Parathyroid adenoma (tissue), 2 donors: ENCODE data around the gene EPAS1.

Experiments used
- H2AFZ ChIP-seq: fragments of 300-600 bp; sonication (generic); one replicate; pipeline ENCODE4 v1.7.0; 2017; ENCODE audit warnings: antibody characterized with exemption, mild to moderate bottlenecking
- H3K27ac ChIP-seq: fragments of 300-600 bp; sonication (generic); one replicate; pipeline ENCODE4 v1.7.0; 2017
- H3K27me3 ChIP-seq: fragments of 300-600 bp; sonication (generic); one replicate; pipeline ENCODE4 v1.7.0; 2017; ENCODE audit warnings: low read length; ENCODE audit not compliant: control insufficient read depth, insufficient read depth
- H3K36me3 ChIP-seq: fragments of 300-600 bp; sonication (generic); one replicate; pipeline ENCODE4 v1.7.0; 2017; ENCODE audit warnings: low read length; ENCODE audit not compliant: control insufficient read depth, insufficient read depth
- H3K4me1 ChIP-seq: fragments of 300-600 bp; sonication (generic); one replicate; pipeline ENCODE4 v1.7.0; 2017; ENCODE audit warnings: control low read depth
- H3K4me2 ChIP-seq: fragments of 300-600 bp; sonication (generic); one replicate; pipeline ENCODE4 v1.7.0; 2017; ENCODE audit warnings: low read length
- H3K4me3 ChIP-seq: fragments of 300-600 bp; sonication (generic); one replicate; pipeline ENCODE4 v1.7.0; 2017; ENCODE audit warnings: low read depth, low read length
- H3K79me2 ChIP-seq: fragments of 300-600 bp; sonication (generic); one replicate; pipeline ENCODE4 v1.7.0; 2017; ENCODE audit warnings: control low read depth
- H3K9ac ChIP-seq: fragments of 300-600 bp; sonication (generic); one replicate; pipeline ENCODE4 v1.7.0; 2017; ENCODE audit warnings: mild to moderate bottlenecking
- H3K9me3 ChIP-seq: fragments of 300-600 bp; sonication (generic); one replicate; pipeline ENCODE4 v1.7.0; 2017; ENCODE audit warnings: low read length; ENCODE audit not compliant: control insufficient read depth
- TF ChIP-seq, protein P1 (sequence below): fragments of 300-600 bp; sonication (generic); IDR thresholded peaks from one replicate; pipeline ENCODE4 v1.7.0; 2017; ENCODE audit warnings: antibody characterized with exemption, mild to moderate bottlenecking
- donor health status: primary hyperparathyroidism.

Gene EPAS1

DNA sequence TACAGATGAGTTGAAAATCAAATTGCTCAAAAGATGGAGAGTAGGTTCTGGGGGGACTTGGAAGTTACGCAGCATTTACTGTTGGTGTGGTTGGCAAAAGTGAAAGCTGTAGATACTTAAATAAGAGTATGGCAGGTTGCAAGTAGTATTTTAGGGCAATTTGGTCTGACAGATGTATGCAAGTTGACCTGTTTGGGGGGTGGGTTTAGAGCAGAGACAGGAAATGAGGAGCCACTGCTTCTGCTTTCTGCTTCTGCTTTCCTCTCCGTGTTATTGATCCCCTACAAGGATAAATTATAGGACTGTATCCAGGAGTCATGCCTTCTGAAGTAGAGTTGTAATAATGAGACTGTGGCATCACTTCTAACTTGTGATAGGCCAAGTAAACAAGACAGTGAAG lies 71.2 kb downstream of the EPAS1 start:
- TF ChIP-seq, protein P1, sequence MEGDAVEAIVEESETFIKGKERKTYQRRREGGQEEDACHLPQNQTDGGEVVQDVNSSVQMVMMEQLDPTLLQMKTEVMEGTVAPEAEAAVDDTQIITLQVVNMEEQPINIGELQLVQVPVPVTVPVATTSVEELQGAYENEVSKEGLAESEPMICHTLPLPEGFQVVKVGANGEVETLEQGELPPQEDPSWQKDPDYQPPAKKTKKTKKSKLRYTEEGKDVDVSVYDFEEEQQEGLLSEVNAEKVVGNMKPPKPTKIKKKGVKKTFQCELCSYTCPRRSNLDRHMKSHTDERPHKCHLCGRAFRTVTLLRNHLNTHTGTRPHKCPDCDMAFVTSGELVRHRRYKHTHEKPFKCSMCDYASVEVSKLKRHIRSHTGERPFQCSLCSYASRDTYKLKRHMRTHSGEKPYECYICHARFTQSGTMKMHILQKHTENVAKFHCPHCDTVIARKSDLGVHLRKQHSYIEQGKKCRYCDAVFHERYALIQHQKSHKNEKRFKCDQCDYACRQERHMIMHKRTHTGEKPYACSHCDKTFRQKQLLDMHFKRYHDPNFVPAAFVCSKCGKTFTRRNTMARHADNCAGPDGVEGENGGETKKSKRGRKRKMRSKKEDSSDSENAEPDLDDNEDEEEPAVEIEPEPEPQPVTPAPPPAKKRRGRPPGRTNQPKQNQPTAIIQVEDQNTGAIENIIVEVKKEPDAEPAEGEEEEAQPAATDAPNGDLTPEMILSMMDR: no peak
- Histone ChIP-seq H3K4me3 (no peak overlapping the region), H3K4me2 (no peak overlapping the region), H3K4me1 (no peaks in the 10 kb centered on the region), H2AFZ (no peak overlapping the region), H3K9me3 (no peaks in the 10 kb centered on the region), H3K79me2 (peaks cover 8% of the 10 kb centered on the region), H3K9ac (no peak overlapping the region), H3K27me3 (no peaks in the 10 kb centered on the region), H3K27ac (no peak overlapping the region), H3K36me3 (peaks cover 3% of the 10 kb centered on the region)

DNA sequence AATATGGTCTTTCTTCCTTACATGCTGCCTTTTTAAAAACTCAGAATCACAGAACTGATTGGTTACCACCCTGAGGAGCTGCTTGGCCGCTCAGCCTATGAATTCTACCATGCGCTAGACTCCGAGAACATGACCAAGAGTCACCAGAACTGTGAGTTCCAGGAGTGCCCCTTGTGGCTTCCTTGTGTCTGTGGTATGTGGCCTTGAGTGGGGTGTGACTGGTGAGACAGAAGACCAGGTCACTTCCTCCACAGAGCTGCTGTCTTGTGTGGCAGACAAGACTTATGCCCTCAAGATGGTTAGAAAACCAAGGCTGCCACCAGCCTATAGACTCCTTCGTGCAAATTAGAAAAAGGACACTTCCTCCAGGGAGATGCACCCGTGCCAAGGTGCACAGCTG lies 72.6 kb downstream of the EPAS1 start:
- TF ChIP-seq, protein P1: no peak
- Histone ChIP-seq H3K9me3 (no peaks in the 10 kb centered on the region), H3K27me3 (no peaks in the 10 kb centered on the region), H3K4me1 (no peaks in the 10 kb centered on the region), H3K79me2 (peaks cover 8% of the 10 kb centered on the region), H3K4me3 (no peak overlapping the region), H3K36me3 (peaks cover 3% of the 10 kb centered on the region), H3K9ac (no peak overlapping the region), H3K27ac (no peak overlapping the region), H2AFZ (no peak overlapping the region), H3K4me2 (no peak overlapping the region)

DNA sequence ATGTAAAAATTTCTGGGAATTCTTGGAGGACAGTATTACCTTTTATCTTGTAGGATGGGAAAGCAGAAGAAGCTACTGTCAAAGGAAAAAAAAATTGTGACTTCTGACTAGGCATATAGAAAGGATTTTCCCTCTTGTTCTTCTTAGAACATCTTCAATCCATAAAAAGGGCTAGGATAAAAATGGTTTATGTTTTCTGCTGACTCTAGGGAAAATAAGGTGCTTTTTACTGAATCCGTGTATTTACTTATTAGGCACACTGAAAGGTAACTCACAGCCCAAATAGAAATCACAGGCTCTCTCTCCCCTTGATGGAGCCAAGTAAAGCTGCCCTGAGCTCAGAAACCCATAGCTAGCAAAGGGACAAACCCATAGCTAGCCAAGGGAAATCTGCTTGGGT lies 74.6 kb downstream of the EPAS1 start:
- peaks cover 3% of the 10 kb centered on the region for H3K36me3 ChIP-seq
- H3K4me1 ChIP-seq: no peaks in the 10 kb centered on the region
- H3K79me2 ChIP-seq: peaks cover 5% of the 10 kb centered on the region
- TF ChIP-seq, protein P1: no peak
- H3K27ac ChIP-seq: no peak overlapping the region
- no peaks in the 10 kb centered on the region for H3K9me3 ChIP-seq
- H3K27me3 ChIP-seq: no peaks in the 10 kb centered on the region
- H3K4me2 ChIP-seq: no peak overlapping the region
- no peak overlapping the region for H3K4me3 ChIP-seq
- no peak overlapping the region for H2AFZ ChIP-seq
- no peak overlapping the region for H3K9ac ChIP-seq

DNA sequence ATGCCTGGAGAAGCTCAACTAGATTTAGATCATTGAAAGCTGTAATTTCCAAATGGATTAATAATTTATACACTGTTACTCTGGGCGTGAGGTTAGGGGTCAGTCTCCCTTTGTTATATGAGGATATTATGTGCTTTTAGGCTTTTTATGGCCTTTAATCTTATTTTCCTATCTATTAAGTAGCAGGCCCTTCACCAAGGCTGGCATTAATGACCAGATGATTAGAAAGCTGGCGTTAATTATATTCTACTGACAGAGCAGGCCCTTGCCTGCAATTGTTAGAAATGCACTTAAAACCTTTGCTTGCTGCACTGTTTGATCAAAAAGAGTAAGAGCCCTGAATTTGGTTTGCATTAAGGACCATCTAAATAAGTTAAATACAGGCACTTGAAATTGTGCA lies 75.3 kb downstream of the EPAS1 start:
- TF ChIP-seq, protein P1: no peak
- Histone ChIP-seq H3K27me3 (no peaks in the 10 kb centered on the region), H3K27ac (no peak overlapping the region), H2AFZ (no peak overlapping the region), H3K4me1 (no peaks in the 10 kb centered on the region), H3K36me3 (peaks cover 3% of the 10 kb centered on the region), H3K9ac (no peak overlapping the region), H3K4me2 (no peak overlapping the region), H3K79me2 (peaks cover 5% of the 10 kb centered on the region), H3K4me3 (no peak overlapping the region), H3K9me3 (no peaks in the 10 kb centered on the region)

DNA sequence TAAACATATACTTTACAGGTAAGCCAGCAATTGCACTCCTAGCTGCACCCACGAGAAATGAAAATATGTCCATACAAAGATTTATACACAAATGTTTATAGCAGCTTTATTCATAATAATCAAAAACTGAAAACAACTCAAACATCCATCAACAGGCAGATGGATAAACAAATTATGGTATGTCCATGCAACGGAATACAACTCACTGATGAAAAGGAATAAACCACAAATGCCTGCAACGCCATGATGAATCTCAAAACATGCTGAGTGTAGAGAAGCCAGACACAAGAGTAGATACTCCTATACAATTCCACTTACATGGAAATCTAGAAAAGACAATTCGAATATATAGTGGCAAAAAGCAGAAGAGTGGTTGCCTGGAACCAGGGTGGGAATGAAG lies 76.0 kb downstream of the EPAS1 start:
- Histone ChIP-seq H3K36me3 (peaks cover 3% of the 10 kb centered on the region), H3K9me3 (no peaks in the 10 kb centered on the region), H3K4me3 (no peak overlapping the region), H3K27me3 (no peaks in the 10 kb centered on the region), H2AFZ (no peak overlapping the region), H3K27ac (no peak overlapping the region), H3K79me2 (peaks cover 3% of the 10 kb centered on the region), H3K4me2 (no peak overlapping the region), H3K4me1 (no peaks in the 10 kb centered on the region), H3K9ac (no peak overlapping the region)
- TF ChIP-seq, protein P1: no peak
